HG03039 (cell line): ENCODE measurements around the gene FLG2.

Source experiments
- ATAC-seq: cut with Tn5 transposase; IDR thresholded peaks from one replicate; pipeline ENCODE4 v1.9.1; 2021; ENCODE audit warnings: mild to moderate bottlenecking, moderate library complexity; ENCODE audit not compliant: unreplicated experiment

The FLG2 gene

DNA sequence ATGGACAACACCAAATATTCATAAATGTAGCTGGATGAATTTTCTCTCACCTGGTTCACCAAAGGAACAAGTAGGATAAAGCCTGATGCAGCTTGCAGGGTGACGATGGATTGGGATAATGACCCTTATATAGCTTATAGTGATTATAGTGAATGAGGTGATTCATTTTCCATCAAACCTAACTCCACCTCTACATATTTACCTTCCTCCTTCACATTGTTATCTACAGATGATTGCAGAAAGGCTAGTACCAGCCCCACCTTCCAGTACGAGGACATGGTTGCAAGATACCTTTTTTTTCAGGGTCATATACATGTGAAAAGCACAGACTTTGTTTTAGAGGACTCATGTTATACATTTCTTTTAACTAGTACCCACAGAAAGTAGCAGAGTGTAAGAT is at the start of gene FLG2:
Gene FLG2 (minus strand): TSS at position 101 of the 400 bp plus-strand sequence. CDS start 1,122 bp downstream, outside the sequence.
- no peak for ATAC-seq

DNA sequence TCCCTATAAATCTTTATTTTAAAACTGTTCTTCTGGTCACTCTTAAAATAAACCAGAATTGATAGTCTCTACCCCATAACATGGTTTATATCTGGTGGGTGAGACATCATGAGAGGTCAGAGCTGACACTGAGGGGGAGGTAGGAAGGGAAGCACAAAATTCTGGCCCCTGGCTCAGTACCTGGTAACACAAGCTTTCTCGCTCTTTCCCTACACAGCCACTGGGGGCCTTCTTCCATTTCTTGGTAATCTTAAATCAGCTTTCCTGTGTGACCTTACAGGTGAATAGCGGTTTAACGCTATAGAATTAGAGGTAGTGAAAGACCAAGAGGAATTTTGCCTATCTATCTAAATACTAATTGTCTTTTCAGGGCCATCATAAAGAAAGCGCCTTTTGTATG is 48.9 kb upstream of the FLG2 start:
- ATAC-seq = no peak

- no peak for ATAC-seq
These were observed 39.2 kb upstream of the FLG2 start for GRCh38 chr1:152398812-152399698.

DNA sequence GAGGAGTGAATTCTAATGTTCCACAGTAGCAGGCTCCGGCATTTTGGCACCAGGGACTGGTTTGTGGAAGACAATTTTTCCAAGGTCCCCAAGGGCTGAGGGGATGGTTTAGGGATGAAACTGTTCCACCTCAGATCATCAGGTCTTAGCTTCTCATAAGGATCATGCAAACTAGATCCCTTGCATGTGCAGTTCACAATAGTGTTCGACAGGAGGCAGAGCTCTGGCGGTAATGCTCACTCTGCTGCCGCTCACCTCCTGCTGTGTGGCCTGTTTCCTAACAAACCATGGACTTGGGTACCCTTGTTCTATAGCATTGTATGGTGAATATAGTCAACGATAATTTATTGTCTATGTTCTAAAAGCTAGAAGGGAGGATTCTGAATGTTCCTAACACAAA is 37.7 kb upstream of the FLG2 start:
- ATAC-seq = no peak

DNA sequence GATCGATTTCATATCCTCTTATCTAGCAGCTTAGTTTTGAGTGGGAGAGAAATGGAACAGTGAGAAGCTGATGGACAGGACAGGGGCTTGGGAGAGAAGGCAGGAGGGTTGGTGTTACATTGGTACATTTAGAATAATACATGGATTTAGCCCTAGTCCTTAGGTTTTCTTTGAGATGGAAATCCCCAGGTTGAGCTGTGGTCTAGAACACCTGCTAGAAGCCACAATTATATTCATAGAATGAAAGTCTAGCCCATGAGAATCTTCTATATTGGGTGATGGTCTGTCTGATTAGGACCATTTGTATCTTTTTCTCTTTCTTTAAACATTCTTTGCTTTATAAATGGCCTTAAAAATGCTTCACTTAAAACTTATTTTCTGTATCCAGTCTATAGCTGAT is 34.3 kb upstream of the FLG2 start:
- ATAC-seq = no peak

DNA sequence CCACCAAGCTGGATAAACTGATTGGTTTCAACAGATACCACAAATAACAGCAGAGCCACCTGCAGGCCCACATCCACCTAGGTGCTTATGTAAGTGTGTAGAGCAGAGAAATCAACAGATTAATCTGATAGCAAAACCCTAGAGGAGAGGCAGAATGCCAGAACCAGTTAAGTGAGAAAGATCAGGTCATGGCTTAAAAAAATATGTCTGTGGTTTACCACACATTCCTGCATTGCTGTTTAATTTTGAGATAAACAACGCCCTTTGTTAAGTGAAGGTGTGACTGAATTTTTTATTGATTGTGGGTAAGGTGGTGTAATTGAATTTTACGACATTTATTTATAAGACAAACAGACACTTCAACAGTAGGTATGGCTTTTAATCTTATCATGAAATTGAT is 33.1 kb upstream of the FLG2 start:
- ATAC-seq = no peak

GRCh38 chr1:152388889-152389288 is 29.1 kb upstream of the FLG2 start:
- ATAC-seq = no peak

DNA sequence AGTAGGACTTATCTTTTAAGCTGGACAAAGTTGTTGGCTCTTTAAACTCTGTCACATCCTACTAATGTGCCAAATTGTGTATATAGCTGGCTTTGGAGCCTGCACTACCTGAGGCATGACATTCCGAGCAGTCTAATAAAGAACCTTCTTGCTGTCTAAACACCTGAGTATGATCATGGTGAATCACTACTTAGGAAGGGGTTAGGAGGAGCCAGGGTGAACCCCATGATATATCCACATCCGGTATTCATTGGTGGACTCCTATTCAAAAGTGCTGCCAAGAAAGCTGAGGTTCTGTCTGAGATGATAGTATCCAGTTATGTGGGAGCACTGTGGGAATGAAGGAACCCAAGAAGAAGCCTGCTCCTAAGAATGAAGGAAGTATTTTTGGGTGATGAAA is 27.1 kb upstream of the FLG2 start:
- no peak for ATAC-seq

DNA sequence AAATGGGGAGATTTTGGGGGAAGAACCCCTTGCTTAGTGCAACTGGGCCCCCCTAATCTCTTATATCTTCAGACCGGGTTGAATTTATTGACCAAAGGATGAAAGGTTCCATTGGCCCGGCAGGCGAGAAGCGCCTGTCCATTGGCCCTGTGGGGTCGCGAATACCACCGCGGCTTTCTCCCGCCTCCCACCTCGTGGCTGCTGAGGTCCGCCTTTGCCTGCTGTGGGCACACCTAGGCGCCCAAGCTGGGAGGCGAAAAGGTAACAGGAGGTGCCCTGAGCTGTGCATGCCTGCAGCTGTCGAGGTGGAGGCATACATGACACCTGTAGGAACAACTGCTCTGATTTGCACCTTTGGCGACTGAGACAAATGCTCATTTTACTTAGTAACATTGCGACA is 21.1 kb upstream of the FLG2 start:
- ATAC-seq = no peak

DNA sequence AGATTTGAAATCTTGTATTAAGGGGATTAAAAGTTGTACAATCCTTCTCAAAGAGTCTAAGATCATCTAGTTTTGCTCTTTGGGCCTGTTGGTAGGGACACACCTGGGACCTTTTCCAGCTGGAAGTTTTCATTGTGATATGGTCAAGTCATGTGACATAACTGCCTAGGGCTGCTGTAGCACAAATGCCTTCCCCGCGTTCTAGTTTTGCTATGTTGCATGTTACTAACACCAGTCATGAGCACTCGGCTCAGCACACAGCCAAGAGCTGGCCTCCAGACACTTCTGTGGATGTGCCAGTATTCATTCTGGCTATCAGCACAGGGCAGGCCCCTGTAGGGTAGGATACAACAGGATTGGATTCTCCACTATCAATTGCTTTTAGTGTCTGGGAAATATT is 14.6 kb upstream of the FLG2 start:
- no peak for ATAC-seq

DNA sequence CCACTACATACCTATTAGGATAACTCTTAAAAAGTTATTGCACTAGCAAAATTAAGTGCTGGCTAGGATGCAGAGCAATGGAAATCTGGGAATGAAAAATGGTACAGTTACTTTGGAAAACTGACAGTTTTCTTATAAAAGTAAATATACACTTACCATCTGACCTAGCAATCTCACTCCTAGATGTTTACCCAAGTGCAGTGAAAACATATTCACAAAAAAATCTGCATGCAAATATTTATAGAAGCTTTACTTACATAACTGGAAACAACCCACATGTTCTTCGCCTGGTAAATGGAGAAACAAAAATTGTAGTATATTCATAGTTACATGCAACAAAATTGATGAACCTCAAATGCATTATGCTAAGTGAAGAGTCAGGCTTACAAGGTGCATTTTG is 12.9 kb upstream of the FLG2 start:
- ATAC-seq = no peak

DNA sequence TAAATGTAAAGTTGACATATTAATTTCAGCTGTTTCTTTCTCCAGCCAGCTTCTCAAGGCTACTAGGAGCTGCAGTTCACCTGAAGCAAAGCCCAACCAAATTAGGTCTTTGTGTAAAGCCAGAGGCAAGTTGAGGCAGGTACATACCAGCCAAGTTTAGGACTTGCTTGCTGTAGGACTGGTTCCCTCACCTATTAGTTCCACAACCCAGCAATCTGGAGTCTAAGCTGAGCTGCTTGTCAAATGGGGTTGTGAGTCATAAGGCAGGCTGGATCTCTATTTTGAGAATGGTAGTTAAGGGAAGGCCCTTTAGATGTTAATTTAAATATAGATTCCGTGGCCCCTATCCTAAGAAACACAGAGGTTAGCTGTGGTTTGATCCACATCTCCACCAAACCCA is 7.6 kb upstream of the FLG2 start:
- ATAC-seq = no peak

DNA sequence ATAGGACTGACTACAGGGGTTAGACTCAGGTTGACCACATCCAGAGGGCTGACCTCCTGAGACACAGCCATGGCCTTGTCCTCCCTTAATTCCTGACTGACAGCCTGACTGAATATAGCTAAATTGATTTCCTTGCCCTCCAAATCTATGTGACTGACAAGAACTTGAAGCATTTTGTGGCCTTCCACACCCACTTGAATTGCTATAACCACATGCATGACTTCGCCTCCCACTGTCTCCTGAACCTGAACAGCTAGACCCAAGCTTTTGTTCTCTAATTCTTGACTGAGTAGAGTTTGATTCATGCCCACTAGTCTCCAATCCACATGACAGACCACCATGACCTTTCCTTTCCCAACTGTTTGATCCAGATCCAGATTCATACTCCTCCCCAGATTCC is 3.1 kb downstream of the FLG2 start:
- no peak for ATAC-seq

DNA sequence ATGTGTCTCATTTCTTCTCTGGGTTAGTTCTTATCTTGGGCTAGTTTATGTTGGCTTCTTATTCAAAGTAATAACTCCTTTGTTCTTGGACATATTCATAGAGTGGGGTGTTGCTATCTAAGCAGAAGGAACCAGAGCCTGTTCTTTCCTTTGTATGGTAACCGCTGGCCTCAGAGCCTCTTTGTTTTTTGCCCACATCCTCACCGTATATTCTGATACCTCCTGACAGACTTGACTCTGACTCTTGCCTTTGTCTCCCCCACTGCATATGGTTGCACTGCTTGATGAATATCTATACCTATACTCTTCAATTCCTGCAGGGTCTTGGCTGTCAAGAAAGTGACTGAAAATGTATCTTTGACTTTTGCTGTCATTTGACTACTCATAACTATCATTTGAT is 10.2 kb downstream of the FLG2 start:
- no peak for ATAC-seq

DNA sequence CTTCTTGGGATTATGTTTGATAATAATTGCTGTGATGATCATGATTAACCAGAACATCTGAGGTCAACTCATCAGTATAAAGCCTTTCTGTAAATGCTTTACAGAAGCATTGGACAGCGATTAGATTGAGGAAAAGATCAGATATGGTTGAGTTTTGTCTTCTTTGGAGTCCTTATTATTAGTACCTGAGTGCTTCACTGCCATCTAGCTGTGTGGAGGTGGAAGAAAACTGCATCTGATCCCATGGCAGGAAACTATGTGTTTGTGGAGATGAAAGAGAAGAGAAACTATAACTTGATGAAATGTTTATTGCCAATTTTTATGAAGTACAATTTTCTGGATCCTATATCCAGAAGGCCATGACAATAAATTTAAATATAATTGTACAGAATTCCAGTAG is 11.4 kb downstream of the FLG2 start:
- no peak for ATAC-seq

GRCh38 chr1:152347116-152347728 is 12.6 kb downstream of the FLG2 start:
- peak; percentile 59 for ATAC-seq

DNA sequence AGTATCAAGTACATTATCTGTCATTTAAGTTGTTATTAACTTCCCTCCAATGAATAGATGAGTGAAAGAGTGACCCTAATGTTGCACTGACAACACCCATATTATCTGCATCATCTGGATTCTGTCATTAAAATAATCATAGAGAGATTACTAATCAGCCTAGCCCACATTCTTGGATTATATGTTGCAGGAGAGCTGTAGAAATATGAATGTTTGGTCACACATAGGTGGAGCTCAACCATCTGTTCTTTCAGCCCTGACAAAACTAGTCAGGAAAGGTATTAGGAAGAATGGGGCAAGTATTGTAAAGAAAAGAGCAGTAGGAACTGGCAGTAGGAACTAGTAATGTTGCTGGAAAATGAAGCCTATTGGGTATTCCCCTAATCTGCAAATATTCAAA is 15.4 kb downstream of the FLG2 start:
- no peak for ATAC-seq

- ATAC-seq = no peak
These were observed 16.8 kb downstream of the FLG2 start for GRCh38 chr1:152343006-152343405.

DNA sequence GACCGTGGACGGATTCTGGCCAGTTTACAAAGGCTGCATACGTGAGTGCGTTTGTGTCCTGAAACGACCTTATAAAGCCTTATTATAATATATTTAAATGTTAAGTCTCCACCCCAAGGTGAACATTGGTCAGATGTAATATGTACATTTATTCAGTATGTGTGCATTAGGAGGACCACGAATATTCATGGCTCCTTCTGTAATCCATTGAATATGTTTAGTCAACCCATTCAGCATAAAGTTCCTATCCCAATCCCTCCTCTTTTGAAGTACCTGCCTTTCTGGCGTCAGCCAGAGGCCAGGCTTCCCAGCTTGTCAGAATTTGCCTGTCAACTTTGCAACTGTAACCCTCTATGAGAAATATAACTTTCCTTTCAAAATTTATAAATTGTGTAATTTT is 24.4 kb downstream of the FLG2 start:
- ATAC-seq = no peak

DNA sequence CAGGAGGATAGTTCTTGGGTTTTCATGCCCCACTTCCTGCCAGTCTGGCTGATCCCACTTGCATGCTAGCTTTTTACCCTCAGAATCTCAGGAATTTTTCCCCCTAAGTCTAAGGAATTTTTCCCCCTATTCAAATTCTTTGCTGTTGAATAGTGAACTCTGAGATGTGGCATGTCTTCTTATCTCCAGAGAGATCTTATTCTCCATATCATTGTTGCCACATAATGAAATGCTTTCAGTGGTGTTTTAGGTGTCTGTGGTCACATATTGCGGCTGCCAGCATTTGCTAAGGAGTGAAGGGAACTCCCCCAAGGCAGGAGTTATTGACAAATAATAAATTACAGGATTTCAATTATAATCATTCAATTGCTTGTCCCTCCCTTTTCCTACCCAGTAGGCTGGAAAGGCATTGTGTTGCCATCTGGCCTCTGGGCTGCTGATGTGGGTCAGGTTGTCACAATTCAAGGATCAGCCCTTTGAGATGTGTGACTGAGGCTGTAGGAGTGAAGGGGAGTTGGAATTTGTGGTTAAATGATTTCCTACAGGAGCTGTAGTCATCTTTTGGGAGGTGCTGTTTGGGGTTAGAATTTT is 30.9 kb downstream of the FLG2 start:
- ATAC-seq = no peak

- ATAC-seq = no peak
These were observed 34.7 kb downstream of the FLG2 start, which contains the start of gene FLG for GRCh38 chr1:152325111-152325510. FLG (minus strand) TSS chr1:152325239; CDS start chr1:152315456, 9,783 bp downstream.

GRCh38 chr1:152313970-152314369 is 45.8 kb downstream of the FLG2 start:
- no peak for ATAC-seq
